NOMO-1 (cell line): ENCODE results near the gene EXOC3L2.

Experiments used
- DNase-seq, 2 experiments: peaks; one replicate each; lab custom pipeline; 2025; ENCODE audit not compliant: unreplicated experiment in 2 of 2; lab: John Stamatoyannopoulos, UW

EXOC3L2 gene

DNA sequence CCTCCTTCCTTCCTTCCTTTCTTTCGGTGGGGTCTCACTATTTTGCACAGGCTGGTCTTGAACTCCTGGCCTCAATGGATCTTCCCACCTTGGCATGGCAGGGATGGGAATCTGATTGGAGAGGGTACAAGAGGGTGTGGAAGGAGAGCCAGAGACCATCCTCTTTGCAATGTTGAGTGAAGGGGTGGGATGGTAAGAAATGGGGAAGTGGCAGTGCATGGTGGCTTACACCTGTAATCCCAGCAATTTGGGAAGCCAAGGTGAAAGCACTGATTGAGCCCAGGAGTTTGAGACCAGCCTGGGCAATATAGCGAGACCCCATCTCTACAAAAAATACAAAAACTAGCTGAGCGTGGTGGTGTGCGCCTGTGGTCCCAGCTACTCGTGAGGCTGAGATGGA lies 61.1 kb downstream of the EXOC3L2 start:
- DNase-seq: no peak

DNA sequence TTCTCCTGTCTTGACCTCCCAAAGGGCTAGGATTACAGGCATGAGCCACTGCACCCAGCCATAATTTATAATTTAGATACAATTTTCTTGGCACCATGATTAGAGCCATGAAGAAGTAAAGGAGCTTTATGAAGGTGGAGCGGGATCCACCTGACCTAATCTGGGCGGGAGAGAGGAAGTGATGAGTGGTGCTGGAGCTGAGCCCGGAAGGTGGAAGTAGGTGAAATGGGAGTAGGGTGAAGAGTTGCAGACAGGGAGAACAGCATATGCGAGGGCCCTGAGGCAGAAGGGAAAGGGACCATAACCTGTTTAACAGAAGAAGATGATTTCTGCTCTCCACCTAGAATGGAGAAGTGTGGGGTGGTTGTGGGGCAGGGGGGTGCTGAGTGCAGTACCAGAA lies 62.4 kb downstream of the EXOC3L2 start:
- DNase-seq: no peak

DNA sequence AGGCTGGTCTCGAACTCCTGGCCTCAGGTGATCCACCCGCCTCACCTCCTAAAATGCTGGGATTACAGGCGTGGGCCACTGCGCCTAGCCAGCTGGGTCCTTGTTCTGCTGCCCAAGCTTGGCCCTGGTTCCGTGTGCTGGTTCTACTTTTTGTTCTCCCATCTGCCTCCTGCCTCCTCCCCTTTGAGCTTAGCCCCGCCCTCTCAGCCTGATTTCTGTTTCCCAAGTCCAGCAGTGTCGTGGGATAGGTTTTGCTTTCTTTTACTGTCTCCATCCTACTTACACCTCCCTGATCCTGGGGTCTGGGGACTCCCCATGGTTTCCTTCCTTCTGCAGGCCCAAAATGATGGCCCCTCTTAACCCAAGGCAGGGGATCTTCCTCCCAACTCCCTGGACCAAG lies 64.3 kb downstream of the EXOC3L2 start:
- no peak for DNase-seq

DNA sequence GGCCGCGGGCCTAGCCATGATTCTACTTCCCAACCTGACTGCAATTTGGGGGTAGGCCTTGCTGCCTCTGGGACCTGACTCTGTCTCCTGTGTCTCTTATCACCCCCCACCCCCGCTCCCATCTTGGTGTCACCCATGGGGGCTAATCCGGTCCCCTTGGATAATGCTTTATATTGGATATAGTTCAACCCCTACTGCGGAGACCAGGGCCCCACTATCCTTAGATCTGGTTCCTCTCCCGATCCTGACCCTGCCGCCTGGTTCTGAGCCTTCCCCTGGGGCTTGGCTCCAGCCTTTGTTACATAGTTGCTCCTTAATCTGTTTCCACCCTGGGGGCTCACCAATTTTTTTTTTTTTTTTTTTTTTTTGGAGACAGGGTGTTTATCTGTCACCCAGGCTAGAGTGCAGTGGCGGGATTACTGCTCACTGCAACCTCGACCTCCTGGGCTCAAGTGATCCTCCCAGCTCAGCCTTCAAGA lies 65.3 kb downstream of the EXOC3L2 start:
- DNase-seq: no peak

DNA sequence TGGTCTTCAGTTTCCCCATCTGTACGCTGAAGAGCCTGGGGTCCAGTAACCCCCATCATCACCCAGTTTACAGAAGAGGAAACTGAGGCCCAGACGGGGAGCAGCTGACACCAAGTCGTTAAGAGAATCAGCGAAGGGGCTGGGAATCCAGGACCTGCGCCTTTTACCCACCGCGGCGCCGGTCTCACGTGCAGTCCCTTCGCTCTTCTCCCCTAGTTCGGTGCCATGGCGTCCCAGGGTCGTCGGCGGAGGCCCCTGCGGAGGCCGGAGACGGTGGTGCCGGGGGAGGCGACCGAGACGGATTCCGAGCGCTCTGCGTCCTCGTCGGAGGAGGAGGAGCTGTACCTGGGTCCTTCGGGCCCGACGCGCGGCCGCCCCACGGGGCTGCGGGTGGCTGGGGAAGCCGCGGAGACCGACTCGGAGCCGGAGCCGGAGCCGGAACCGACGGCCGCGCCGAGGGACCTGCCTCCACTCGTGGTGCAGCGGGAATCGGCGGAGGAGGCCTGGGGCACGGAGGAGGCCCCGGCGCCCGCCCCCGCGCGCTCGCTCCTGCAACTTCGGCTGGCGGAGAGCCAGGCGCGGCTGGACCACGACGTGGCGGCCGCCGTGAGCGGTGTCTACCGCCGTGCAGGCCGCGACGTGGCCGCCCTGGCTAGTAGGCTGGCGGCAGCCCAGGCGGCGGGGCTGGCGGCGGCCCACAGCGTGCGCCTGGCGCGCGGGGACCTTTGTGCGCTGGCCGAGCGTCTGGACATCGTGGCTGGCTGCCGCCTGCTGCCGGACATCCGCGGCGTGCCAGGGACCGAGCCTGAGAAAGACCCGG lies 65.9 kb downstream of the EXOC3L2 start:
- DNase-seq: no peak

DNA sequence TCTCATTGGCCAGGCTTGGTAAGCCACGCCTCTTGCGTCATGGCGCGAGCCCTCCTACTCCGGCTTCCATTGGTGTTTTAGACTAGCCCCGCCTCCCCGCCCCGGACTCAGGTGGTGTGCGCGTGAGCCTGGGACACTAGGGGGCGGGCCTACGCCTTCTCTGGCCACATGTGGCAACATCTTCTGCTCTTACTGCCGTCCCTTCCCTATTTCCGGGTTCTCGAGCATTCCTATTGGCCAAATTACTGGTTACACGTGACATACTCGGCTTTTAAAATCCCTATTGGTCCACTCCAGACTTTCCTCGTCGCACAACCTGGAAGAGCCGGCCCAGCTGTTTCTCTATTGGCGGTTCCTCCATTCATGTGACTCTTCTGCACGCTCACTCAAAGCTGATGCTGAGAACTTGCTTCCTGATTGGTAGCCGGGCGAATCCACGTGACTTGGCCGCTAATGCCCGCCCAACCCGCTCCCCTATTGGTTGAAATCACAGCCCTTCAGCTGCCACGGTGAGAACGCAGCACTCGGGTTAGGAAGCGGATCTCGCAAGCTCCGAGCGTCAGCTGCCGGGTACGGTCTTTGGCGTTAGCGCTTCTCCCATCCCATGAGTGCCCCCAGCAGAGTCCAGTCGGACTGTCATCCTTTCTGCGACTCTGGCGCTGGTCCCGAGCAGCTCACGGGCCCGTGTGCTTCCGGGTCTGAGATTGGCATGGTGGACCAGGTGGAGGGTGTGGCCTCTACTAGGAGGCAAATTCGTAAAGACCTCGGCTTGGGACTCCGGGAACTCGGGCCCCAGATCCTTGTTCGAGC lies 66.7 kb downstream of the EXOC3L2 start, which contains the start of gene BLOC1S3:
BLOC1S3 (plus strand) TSS at position 523 of the 810 bp plus-strand sequence. CDS start 513 bp downstream, outside the sequence.
- peak; percentile 100 for DNase-seq

DNA sequence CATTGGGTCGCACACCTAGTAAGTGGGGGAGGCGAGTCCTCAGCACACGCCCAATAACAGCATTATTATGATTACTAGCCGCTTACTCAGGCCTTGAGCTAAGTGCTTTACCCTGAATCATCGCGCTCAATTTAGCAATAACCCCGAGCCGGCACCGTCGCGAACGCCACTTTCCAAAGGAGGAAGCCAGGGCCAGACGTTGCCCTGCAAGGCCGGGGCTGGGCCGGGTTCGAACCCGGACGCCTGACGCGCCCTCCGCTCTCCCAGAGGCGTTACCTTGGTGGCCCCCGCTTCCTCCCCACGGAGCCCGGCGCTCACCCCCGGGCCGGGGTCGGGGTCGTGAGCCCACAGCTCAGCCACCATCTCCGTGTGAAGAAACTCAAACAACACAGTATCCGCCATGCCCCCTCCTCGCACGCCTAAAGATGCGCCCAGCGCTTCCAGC lies 67.4 kb downstream of the EXOC3L2 start, which contains the start of gene TRAPPC6A:
TRAPPC6A (minus strand) TSS at position 421 of the 445 bp plus-strand sequence; CDS start at position 402, 19 bp downstream.
- peak; percentile 83 to 85 for DNase-seq

DNA sequence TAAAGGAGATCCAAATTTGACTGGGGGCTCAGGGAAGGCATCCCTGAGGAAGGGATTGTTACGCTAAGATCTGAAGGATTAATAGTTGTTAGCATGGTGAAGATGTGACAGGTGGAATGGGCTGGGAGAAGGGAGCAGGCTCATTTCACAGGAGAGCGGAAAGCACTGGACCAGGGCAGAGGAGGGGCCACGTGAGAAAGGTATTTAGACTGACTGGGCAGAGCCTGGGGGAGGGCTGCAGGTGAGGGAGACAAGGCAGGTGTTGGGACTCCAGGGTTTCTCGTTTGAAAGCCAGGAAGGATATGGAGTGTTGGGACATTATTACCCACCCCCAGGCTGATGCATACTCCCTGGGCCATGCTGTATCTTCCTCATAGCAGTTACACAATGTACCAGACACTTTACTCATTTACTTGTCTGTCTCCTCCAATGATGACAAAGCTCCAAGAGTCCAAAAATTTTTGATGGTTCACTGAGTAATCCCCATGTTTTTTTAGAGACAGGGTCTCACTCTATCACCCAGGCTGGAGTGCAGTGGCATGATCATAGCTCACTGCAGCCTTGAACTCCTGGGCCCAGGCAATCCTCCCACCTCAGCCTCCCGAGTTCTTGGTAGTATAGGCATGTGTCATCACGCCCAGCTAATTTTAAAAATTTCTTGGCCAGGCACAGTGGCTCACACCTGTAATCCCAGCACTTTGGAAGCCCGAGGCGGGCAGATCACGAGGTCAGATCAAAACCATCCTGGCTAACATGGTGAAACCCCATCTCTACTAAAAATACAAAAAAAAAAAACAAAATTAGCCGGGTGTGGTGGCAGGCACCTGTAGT lies 69.5 kb downstream of the EXOC3L2 start:
- no peak for DNase-seq

DNA sequence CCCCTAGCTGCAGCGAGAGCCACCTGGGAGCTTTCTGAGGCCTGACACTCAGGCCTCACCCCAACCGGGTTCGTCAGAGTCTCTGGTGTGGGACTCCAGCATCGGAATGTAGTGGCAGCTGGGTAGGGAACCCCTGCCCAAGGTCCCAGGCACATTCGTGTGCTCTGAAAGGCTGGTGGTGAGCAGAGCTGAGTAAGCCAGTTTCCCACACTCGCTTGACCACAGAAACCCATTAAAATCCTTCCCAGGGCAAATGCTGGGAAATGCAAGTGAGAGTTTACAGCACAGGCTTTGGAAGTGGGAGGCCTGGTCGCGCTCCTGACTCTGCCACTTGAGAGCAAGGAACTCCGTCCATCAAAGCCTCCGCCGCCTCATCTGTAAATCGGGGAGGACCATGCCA lies 71.4 kb downstream of the EXOC3L2 start:
- no peak for DNase-seq

DNA sequence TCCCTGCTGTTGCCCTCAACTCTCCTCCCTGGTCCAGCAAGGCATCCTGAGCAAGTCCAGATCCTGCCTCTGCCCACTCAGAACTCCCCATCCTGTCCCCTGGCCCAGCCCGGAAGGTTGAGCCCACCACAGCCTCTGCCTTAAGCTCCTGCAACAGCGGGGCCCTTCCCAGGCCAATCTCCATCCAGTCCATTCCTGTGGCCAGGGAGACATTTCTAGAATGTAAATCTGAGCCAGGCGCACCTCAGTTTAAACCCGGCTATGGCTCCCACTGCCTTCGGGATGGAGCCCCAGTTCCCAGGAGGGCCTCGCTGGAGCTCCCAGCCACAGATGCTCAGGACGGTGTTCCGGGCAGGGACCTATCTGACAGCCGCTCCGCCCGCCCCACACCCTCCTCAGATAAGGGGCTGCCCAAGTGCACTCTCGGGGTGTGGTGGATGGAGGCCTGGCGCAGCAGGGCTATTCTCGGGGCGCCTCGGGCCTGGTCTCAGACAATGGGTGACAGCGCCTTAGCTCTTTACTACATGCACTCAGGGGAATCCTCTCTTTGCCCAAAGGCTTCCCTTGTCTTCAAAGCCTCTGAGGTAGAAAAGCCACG lies 72.5 kb downstream of the EXOC3L2 start:
- no peak for DNase-seq

DNA sequence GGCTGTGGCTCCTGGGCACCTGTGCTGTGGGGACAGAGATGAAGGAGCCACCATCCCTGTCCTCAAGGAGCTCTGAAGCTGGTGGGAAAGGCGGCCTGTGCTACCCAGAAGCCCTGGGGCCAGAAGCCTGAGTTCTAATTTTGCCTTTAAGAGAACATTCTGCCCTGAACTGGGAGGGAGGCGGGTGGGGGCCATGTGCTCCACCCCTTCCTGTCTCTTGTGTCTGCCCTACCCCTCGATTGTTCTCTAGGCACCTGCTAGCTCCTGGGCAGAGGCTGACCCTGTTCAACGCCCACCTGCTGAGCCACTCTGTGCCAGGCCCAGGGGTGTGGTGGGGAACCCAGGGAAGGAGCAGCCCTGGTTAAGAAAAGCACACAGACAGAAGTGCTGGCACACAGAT lies 73.0 kb downstream of the EXOC3L2 start:
- no peak for DNase-seq

DNA sequence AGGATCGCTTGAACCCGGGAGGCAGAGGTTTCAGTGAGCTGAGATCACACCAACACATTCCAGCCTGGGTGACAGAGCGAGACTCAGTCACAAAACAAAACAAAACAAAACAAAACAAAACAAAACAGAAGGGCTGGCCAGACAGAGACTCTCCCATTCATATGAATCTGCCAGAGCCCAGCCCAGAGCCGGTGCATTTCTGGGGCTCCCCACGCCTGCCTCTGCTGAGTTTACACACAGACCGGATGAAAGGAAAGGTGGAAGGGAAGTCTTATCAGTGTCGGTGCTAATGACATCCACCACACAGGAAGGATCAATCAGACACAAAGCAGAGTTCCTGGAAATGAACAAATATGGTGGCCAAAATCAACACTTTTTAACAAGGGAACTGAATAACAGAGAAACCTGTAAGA lies 74.0 kb downstream of the EXOC3L2 start:
- no peak for DNase-seq

DNA sequence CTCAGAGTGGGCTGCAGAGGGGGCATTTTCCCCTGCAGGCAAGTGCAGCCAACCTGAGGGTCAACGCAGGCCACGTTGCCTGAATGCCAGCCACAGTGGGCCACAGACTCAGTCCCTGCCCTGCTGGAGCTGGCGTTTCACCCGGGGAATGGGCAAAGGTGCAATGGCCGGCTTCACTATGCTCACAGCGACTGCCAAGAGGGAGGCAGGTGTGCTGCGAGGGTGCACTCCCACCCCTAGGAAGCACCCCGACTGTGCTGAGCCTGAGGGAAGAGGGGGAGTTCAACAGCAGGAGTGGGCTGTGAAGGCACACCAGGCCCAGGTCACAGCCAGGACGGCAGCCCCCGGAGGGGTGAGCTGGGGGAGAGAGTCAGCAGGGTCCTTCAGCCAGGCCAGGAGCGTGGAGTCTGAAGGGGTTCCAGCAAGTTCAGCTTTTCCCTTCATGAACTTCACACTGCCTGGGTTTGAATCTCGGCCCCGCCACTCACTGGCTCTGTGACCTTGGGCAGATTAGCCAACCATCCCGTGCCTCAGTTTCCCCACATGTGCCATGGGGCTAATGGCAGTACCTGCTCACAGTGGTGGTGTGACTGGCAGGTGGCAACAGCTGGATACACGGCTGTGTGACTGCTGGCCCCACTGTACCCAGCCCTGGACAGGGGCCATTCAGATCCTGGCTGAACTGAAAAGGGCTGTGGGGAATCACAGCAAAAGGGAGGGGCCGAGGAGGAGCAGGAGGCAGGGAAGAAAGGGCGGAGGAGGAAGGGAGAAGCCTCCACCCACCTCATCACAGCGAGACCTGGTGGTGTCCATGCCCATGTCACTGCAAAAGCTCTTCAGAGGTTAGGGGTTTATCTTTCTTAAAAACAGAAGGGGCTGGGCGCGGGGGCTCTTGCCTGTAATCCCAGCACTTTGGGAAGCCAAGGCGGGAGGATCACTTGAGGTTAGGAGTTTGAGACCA lies 74.8 kb downstream of the EXOC3L2 start:
- DNase-seq: no peak

DNA sequence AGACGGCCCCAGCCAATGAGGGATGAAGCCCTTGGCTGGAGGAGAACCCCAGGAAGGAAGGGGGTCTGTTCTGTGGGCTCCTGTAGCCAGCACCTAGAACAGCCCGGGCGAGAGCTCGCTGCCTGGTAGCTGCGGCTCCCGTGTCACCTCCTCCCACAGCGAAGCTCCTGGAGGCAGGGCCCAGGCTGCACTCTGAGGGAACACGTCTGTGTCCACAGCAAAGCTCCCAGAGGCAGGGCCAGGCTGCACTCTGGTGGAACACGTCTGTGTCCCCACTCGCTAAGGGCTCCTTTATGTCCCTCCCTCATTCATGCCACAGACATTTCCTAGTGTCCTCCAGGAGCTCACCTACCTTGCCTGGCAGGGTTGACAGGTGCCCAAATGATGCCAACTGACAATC lies 75.6 kb downstream of the EXOC3L2 start:
- DNase-seq: no peak

DNA sequence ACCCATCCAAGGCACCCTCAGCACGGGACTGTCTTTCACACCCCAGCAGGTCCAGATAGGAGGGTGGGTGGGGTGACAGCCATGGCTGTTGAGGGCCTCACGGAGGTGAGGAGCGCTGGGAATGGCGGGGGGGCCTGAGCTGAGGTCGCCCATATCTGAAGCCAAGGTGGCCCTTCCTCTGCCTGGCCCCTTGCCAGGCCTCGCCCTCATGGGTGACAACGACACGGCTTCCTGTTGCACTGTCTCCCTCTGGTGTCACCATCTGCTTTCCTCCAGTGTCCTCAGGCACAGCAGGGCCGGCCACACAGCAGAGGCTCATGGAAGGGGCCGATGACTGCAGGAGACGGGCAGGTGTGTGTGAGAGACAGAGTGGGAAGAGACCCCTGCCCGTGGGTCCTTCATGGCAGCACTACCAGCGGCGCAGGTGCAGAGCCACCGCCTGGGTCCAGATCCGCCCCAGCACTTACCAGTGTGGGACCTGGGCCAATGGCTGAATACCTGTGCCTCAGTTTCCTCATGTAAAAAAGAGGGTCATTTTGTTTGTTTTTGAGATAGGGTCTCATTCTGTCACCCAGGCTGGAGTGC lies 76.3 kb downstream of the EXOC3L2 start:
- no peak for DNase-seq

DNA sequence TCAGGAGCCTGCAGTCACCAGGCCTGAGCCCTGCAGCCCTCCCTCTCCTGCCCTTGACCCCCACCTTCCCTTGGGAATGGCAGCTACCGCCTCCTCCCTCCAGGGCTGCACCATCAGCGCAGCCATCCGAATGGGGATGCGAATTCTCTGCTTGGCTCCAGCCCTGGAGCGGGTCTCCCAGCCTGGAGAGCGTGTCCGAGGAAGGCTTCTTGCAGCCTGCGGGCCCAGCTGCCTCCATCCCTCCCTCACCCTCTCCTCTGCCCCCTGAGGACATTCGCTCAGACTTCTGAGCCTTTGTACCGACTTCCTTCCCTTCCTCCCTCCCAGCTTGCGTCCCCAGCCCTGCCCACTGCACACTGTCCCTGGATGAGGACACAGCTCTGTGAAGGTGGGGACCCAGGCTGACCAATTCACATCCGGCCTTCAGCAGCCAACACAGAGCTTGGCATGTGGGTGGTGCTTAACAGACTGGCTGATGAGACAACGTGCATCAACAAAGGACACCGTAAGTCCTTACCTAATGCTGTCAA lies 78.4 kb downstream of the EXOC3L2 start:
- DNase-seq: no peak

DNA sequence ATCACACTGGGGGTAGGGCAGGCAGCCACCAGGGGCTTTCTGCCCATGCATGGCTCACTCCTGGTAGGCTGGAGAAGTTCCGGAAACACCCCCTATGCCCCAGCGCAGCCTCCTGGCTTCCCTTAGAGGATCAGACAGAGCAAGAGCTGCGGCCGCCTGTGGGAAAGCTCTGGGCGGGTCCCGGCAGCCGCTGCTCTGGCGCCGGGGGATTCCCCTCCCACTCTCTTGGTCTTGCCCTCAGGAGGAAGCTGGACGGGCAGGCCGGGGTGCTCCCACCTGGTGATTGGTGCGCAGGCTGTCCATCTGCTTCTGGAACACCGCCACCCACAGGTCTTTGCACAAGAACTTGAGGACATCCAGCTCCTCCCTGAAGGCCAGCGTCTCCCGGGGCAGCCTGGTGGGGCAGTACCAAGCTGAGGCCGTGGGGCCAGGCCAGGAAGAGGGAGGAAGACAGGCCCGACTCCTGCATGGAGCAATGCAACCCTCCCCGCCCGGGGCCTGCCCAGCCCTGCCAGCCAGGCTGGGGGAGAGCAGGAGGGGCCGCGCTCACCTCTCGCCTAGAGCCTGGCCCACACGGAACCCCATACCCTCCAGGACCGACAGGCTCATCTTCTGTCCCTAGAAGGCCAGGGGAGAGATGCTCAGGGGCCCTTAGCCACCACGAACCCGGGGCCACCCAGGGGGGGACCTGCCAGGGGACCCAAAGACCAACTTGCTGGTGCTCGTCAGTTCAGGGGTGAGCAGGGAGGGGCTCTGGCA lies 80.5 kb downstream of the EXOC3L2 start:
- DNase-seq: peak in 1 of 2 experiments; percentile 28
